ENCODE measurements around the gene TMEM196.

- TF ChIP-seq ZNF274 (IDR thresholded peaks at IDR 0.05; ENCODE audit: low read depth, low read length) (no peak), YY1 (IDR thresholded peaks at IDR 0.05; ENCODE audit: insufficient read depth, insufficient read length) (no peak), SUZ12 (IDR thresholded peaks at IDR 0.05; ENCODE audit: extremely low read depth, insufficient read depth, insufficient read length) (no peak)
These were observed 59.7 kb downstream of the TMEM196 start for GRCh38 chr7:19713676-19714075.

All from NT2/D1 (cell line).